Left cardiac atrium (tissue), 4 donors: ENCODE data around the gene TMEM9. TPM values are rescaled to one million over a fixed set of nuclear protein-coding genes. Genes with fewer than 3 reads are reported as not detected.

Source experiments
- ATAC-seq, 2 donors: fragments of 200-7000 bp; cut with Tn5 transposase; one replicate each; pipeline ENCODE4 v1.9.1; 2020; ENCODE audit warnings: mild to moderate bottlenecking in 2 of 2, moderate library complexity in 2 of 2
- DNase-seq: peaks from one replicate; pipeline ENCODE4 v3.0.0-alpha.2; 2020
- intact Hi-C, 2 donors: fragments of 100-400 bp; cut with DNase I; formaldehyde crosslinking; loops; one replicate each; pipeline versions ENCODE4 v1.14.1 to v1.15.1; 2022 to 2023
- total RNA-seq, 2 donors: library from RNA; stranded (reverse); fragmentation: NEBNext Ultra II Directional; extraction: Animal tissue kit (Norgen Biotek cat#: 25700); gene quantifications; one replicate each; pipeline ENCODE4 v1.2.1, GENCODE V29; 2021
- donor health status: DM: no; HTN: yes; CAD: no.
- donor health status: DM: no; HTN: yes; CAD: no; lungs with severe emphysema.
- donor health status: DM: yes; HTN: yes; CAD: no.
- donor health status: Dilated cardiomyopathy.

Gene TMEM9
- total RNA-seq, 2 donors from 2014 or later, result 34.9 to 35.7 TPM

GRCh38 chr1:201153474-201154388, 543 bp downstream of the TMEM9 start:
- intact Hi-C loops, result no loop called here
- ATAC-seq (peak; percentile 85 to 88), DNase-seq (no peak)

DNA sequence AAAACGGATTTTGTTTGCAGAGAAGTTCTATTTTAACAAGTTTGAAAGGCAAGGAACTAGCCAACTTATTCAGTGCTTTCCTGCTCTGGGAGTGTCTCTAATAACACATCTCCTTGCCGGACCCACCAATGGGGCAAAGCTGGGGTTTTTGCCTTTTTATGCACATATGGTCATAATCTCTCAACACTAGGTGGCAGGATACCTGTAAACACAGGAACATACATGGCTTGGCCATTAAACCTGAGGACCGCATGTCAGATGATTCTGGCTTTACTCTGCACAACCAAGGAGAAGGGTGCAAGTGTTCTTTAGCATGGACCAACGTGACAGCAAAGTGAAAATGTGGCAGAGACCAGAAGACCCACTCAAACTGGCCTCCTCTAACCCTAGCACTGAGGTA, 4.9 kb downstream of the TMEM9 start:
- no peak for ATAC-seq
- DNase-seq, result no peak
- intact Hi-C loops, result loop anchor here in 1 of 2 donors (5.0 kb wide), 1 partner anchor 73 kb away; no protein-coding TSS in a partner anchor

DNA sequence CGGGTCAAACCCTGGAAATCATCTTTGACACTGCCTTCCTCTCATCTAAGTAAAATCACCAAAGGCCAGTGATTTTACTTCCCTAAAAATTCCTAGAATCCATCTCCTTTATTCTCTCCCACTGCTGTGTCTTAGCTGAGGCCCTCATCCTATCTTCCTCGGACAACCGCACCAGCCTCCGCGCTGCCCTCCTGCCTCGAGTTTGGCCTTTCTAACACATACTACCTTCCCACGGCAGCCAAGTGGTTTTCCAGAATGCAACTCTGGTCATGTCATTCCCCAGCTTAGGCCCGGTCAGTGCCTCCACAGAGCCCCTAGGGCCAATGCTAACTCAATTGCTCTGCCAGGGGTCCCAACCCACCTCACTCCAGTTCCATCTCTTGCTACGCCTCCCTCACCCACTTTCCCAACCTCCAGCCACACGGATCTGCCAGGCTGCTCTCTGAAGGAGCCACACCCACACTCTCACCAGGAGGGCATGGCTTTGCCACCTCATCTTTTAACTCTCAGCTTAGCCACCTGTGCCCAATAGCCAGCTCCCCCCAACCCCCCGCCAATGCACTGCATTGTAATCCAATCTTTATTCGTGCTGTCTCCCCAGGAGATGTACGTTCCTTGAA, 6.8 kb downstream of the TMEM9 start:
- intact Hi-C loops, result loop anchor here in 1 of 2 donors (5.0 kb wide), 1 partner anchor 75 kb away; no protein-coding TSS in a partner anchor
- ATAC-seq (no peak), DNase-seq (no peak)

GRCh38 chr1:201146626-201147390, 7.5 kb downstream of the TMEM9 start:
- ATAC-seq (no peak), DNase-seq (no peak)
- intact Hi-C loops, result loop anchor here in 1 of 2 donors (5.0 kb wide), 1 partner anchor 75 kb away; no protein-coding TSS in a partner anchor

DNA sequence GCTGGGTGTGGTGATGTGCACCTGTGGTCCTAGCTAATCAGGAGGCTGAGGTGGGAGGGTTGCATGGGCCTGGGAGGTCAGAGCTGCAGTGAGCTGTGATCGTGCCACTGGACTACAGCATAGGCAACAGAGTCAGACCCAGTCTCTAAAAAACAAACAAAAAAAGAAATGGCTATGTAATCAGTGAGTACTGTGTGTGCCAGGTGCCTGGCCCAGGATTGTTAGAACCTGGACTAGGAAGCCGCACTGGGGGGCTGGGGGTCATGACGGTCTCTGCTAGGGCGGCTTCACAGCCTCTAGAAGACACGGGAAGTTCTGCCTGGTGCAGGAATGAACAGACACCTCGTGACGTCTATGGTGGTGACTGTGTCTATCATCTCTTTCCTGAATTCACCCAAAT, 8.5 kb downstream of the TMEM9 start:
- intact Hi-C loops, result loop anchor here in 1 of 2 donors (5.0 kb wide), 1 partner anchor 76 kb away; no protein-coding TSS in a partner anchor
- DNase-seq (no peak), ATAC-seq (no peak)

GRCh38 chr1:201145132-201145531, 9.1 kb downstream of the TMEM9 start:
- intact Hi-C loops, result loop anchor here in 1 of 2 donors (5.0 kb wide), 1 partner anchor 77 kb away; no protein-coding TSS in a partner anchor
- no peak for DNase-seq

DNA sequence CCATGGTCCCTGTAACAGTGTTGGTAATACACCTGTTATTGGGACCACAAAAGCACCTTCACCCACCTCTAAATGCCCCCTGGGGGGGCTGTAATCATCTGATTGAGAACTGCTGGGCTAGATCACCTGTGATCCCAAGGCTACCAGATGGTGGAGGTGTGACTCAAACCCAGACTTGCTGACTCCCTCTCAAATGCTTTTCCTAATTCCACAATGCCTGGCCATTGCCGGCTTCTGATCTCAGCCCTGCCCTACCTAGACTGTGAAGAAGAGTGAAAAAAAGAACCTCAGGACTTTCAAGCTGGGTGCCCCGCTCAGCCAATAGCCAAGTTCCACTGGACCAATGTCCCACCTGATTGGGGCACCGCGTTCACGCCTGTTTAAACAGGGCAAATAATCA, 9.6 kb downstream of the TMEM9 start:
- intact Hi-C loops, result loop anchor here in 1 of 2 donors (5.0 kb wide), 1 partner anchor 78 kb away; no protein-coding TSS in a partner anchor
- DNase-seq (no peak), ATAC-seq (no peak)

More at GRCh38 chr1:201145132-201145531, 9.1 kb downstream of the TMEM9 start:
- ATAC-seq, result no peak

DNA sequence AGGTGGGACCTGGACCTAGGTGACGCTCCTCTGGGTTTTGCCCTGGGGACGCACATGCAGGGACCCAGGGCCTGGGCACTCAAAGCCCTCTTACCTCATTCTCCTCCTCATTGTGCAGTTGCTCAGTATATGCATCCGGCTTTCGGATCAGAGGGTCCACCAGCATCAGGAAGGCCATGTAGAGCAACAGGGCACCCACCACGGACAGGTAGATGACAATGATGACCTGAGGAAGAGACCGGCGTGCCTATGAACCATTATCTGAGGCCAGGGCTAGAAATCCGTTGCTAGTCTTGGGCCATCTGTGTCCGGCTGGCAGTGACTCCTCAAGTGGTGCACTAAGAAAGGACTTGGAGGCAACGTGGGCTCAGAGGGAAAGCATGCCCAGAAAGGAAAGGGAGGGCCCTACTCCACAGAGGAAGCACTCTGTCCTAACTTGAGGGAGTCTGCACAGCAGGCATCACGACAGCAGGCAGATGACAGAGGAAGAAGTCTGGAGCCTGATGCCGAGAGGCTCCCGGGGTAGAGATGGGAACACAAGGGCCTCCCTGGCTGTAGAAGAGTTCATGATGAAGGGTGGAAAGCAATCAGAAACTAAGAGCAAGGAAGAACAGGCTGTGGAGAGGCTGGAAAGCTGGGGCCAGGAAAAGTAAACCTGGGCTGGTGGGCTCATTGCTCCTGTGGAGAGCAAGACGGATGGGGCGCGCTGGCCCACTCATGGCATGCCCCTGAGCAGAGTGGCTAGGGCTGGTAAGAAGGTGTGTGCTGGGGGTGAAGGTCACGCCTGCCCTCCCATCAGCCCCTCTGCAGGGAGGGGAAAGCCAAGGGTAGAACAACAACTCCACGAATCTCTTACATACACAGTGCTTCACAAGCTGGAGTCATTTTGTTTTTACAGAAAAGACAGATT, 10.3 kb downstream of the TMEM9 start:
- ATAC-seq (no peak), DNase-seq (no peak)
- intact Hi-C loops, result no loop called here

GRCh38 chr1:201142849-201143725, 11.2 kb downstream of the TMEM9 start:
- no peak for ATAC-seq
- DNase-seq, result no peak
- intact Hi-C loops, result no loop called here

DNA sequence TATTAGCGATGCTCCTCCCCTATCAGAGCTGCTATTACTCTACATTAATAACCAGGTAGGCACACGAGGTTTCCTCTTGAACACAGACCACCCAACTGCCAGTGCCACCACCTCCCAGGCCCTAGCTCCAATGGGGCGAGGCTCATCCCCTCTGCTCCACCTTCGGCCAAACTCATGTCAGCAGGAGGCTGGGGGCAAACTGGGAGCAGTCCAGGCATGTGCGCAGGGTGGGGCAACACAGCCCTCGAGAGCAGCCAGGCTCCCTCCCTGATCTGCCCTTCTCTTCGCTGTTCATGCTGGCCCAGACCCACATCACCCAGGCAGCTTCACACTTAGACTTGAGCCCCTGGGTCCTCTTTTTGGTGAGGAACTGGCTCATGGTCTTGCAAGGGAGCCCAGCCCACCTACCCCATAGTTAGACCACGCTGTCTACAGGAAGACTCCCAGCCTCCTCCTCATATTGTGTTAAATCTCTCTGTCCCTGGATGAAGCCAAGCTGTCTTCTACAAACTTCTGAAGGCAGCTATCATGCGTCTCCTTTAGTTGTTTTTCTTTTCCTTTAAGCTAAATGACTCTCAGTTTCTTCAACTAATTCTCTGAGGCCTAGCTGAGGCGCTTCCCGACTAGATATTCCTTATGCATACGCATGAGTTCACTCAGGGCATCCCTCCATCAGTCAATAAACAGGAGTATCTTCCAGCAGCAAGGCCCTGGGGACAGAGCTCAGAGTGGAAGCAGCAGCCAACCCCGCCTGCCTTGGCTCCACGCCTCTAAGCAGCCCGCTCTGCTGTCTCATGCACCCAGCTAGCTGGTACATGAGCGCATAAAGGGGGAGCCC, 12.0 kb downstream of the TMEM9 start:
- ATAC-seq, result peak; percentile 35 to 64
- DNase-seq, result peak; percentile 56
- intact Hi-C loops, result no loop called here

DNA sequence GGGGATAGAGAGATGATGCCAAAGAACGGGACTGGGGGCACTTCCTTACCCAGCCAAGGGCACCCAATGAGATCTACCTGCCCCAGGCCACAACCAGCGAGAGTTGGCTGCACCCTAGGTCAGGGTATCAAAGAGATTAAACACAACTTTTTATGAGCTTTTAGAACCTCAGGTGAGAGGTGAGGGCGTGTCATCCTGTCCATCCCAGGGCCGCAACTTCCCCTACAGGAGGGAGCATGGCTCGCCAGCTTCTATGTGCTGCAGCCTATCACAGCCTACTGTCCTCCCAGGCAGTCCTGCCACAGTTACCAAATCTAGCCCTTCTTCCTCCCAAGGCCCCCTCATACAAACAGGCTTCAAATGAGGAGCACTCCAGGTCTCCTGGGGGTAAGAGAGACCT, 12.9 kb downstream of the TMEM9 start:
- ATAC-seq (no peak), DNase-seq (no peak)
- intact Hi-C loops, result no loop called here

DNA sequence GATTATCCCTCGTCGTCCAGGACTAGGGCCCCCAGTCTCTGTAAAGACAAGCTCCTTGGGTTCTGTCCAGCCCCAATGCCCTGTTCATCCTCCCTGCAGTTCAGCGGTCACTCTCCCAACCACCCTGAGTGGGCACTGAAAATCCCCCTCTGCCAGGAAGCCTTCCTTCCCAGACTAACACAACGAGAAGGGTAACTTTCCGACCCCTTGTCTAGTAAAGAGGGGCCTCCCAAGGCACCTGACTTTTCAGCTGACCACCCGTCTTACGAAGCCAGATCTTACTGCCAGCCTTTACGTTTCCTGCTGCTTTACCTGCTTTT, 13.4 kb downstream of the TMEM9 start:
- DNase-seq (no peak), ATAC-seq (no peak)
- intact Hi-C loops, result no loop called here

DNA sequence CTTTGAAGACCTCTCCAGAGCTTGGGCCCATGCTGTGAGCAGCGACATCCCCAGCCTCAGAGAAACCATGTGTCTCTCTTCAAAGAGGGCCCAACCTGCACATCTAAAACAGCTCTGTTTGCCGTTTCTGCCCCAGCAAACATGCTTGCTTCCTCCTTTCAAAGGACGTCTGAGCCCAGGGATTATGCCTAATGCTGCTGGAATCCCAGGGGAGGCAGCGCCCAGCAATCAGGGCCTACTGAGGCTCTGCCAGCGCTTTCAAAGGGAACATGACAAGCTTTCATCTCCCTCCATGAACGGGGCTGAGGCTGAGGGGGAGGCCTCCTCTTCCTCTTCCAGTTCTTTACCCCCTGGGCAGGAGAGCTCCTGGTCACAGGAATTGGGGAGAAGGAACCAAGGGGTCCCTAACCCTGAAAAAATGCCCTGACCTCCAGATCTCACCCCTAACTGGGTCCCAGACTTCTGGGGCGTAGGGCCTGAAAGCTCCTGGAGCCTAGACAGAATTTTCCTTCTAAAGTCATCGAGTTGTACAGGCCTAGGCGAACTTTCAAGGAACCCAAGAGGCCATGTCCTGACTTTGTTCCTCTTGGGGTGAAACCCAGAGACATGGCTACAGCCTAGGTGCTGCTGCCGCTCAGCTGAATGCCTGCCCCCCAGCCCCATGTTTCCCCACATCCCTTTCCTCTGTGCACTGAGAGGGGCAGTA, 13.9 kb downstream of the TMEM9 start:
- ATAC-seq (no peak), DNase-seq (no peak)
- intact Hi-C loops, result no loop called here

GRCh38 chr1:201139756-201140155, 14.5 kb downstream of the TMEM9 start:
- ATAC-seq (no peak), DNase-seq (no peak)
- intact Hi-C loops, result no loop called here

DNA sequence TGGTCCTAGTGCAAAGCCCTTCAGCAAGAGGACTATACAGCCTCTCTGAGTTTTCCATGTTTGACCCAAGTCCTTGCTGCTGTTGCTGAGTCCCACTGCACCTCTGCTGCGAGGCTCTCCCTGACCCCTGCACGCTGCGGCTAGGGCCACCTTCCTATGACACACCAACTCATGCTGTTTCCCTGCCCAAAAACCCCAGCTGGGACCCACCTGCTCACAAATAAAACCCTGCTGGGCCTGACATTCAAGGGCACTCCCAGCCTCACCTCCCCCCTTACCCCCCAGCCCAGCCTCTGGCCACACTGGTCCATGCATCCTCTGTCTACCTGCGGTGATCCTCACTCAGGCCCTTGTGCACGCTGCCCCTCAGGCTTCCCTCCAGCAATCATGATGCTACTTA, 15.0 kb downstream of the TMEM9 start:
- no peak for DNase-seq
- intact Hi-C loops, result no loop called here
- ATAC-seq, result no peak

GRCh38 chr1:201138311-201138840, 15.9 kb downstream of the TMEM9 start:
- no peak for ATAC-seq
- no peak for DNase-seq
- intact Hi-C loops, result no loop called here
